Measurements from ENCODE around the gene HYDIN. TPM values are rescaled to one million over a fixed set of nuclear protein-coding genes. Genes with fewer than 3 reads are reported as not detected.

The HYDIN gene
- total RNA-seq, 4 donors from 2014 or later = 0.35 to 10.3 (median 4.3) TPM

GRCh38 chr16:70764632-70765031 is 465.9 kb downstream of the HYDIN start:
- no peak for ATAC-seq
- H3K4me3 ChIP-seq = no peak overlapping the region
- no peak overlapping the region for H3K27ac ChIP-seq
- H3K4me1 ChIP-seq = peaks cover 0 to 3% (median 0%) of the 10 kb centered on the region in 3 donors
- peaks cover 0 to 91% of the 10 kb centered on the region in 2 donors for H3K36me3 ChIP-seq
- no peaks in the 10 kb centered on the region for H3K27me3 ChIP-seq
- no peak for TF ChIP-seq POLR2AphosphoS5 (IDR thresholded peaks at IDR 0.05)
- no peak for TF ChIP-seq EP300 (IDR thresholded peaks at IDR 0.05)
- TF ChIP-seq POLR2A (IDR thresholded peaks at IDR 0.05) = no peak
- TF ChIP-seq, protein P1, sequence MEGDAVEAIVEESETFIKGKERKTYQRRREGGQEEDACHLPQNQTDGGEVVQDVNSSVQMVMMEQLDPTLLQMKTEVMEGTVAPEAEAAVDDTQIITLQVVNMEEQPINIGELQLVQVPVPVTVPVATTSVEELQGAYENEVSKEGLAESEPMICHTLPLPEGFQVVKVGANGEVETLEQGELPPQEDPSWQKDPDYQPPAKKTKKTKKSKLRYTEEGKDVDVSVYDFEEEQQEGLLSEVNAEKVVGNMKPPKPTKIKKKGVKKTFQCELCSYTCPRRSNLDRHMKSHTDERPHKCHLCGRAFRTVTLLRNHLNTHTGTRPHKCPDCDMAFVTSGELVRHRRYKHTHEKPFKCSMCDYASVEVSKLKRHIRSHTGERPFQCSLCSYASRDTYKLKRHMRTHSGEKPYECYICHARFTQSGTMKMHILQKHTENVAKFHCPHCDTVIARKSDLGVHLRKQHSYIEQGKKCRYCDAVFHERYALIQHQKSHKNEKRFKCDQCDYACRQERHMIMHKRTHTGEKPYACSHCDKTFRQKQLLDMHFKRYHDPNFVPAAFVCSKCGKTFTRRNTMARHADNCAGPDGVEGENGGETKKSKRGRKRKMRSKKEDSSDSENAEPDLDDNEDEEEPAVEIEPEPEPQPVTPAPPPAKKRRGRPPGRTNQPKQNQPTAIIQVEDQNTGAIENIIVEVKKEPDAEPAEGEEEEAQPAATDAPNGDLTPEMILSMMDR (IDR thresholded peaks at IDR 0.05) = no peak
- no peaks in the 10 kb centered on the region for H3K9me3 ChIP-seq
- 91 to 93% methylated on average over 7 to 9 of the region's 10 CpGs for WGBS, 2 donors (ENCODE audit: low coverage in 1 of 2)

DNA sequence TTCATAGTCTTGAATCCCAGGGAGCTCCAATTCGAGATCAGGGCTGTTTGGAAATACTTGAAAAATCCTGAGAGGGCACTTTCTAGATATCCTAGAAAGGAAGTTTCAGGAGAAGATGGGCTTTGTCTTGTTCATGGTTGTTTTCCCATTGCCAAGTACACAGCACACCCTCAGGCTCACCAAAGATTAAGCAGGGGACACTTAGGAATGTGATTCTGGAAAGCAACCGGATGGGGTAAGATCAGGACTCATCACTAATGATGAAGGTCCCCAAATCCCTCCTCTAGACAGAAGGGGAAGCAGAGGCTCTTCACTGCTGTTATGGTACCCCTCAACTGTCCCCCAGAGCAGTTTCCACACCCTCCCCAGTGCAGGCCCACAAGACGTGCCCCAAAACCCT is 470.3 kb downstream of the HYDIN start:
- H3K27me3 ChIP-seq = no peaks in the 10 kb centered on the region
- no peak overlapping the region for H3K4me3 ChIP-seq
- H3K4me1 ChIP-seq = no peaks in the 10 kb centered on the region
- no peak overlapping the region for H3K27ac ChIP-seq
- H3K9me3 ChIP-seq = no peaks in the 10 kb centered on the region
- TF ChIP-seq, protein P1 (IDR thresholded peaks at IDR 0.05) = no peak
- no peak for TF ChIP-seq EP300 (IDR thresholded peaks at IDR 0.05)
- TF ChIP-seq POLR2AphosphoS5 (IDR thresholded peaks at IDR 0.05) = no peak
- TF ChIP-seq POLR2A (IDR thresholded peaks at IDR 0.05) = no peak
- ATAC-seq = no peak
- H3K36me3 ChIP-seq = peaks cover 0 to 93% of the 10 kb centered on the region in 2 donors
- WGBS, 2 donors (ENCODE audit: low coverage in 1 of 2) = 90% methylated on average over 2 of the region's 3 CpGs; no CpG with 5 or more reads in 1 of the 2 donors

DNA sequence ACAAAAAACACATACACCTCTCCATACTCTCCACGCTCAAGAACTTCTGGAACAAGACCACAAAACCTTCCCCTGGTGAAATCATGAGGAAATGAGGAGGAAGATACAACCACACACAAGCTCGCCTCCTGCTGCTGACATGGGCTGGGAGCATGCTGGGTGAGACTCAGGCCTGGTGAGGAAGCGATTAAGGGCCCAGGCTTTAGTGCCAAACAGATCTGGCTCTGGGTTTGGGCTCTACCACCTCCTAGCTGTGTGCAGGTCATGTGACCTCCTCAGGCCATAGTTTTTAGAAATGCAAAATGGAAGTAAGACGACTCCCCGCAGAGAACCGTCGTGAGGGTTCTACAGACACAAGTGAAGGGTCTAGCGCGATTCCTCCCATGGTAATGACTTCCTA is 470.9 kb downstream of the HYDIN start:
- no peak overlapping the region for H3K4me3 ChIP-seq
- WGBS, 2 donors (ENCODE audit: low coverage in 1 of 2) = 80 to 87% methylated on average over 2 to 9 of the region's 9 CpGs
- H3K36me3 ChIP-seq = peaks cover 0 to 88% of the 10 kb centered on the region in 2 donors
- no peaks in the 10 kb centered on the region for H3K9me3 ChIP-seq
- H3K4me1 ChIP-seq = no peaks in the 10 kb centered on the region
- no peak overlapping the region for H3K27ac ChIP-seq
- no peaks in the 10 kb centered on the region for H3K27me3 ChIP-seq
- ATAC-seq = no peak
- TF ChIP-seq POLR2AphosphoS5 (IDR thresholded peaks at IDR 0.05) (no peak), EP300 (IDR thresholded peaks at IDR 0.05) (no peak), POLR2A (IDR thresholded peaks at IDR 0.05) (no peak)
- TF ChIP-seq, protein P1 (IDR thresholded peaks at IDR 0.05) = no peak

GRCh38 chr16:70758786-70759185 is 471.7 kb downstream of the HYDIN start:
- 63 to 80% methylated on average over 5 to 10 of the region's 10 CpGs for WGBS, 2 donors (ENCODE audit: low coverage in 1 of 2)
- Histone ChIP-seq H3K4me1 (peaks cover 0 to 4% (median 0%) of the 10 kb centered on the region in 3 donors), H3K9me3 (no peaks in the 10 kb centered on the region), H3K27ac (no peak overlapping the region), H3K4me3 (no peak overlapping the region), H3K27me3 (no peaks in the 10 kb centered on the region), H3K36me3 (peaks cover 0 to 80% of the 10 kb centered on the region in 2 donors)
- TF ChIP-seq POLR2AphosphoS5 (IDR thresholded peaks at IDR 0.05) = no peak
- TF ChIP-seq POLR2A (IDR thresholded peaks at IDR 0.05) = no peak
- TF ChIP-seq EP300 (IDR thresholded peaks at IDR 0.05) = no peak
- TF ChIP-seq, protein P1 (IDR thresholded peaks at IDR 0.05) = no peak
- no peak for ATAC-seq

Small RNA genes lying within 50 kb of the gene (small RNA-seq; reads per million reads assigned to genes)
- gene RNU6ATAC25P = 0 reads per million in 4 donors

Other genes with a start within 250 kb of the HYDIN start
- 10 to 100 TPM; 10.6 to 30.2 (median 22.7) TPM for gene CMTR2, start 58.7 kb upstream of the HYDIN start, total RNA-seq
- gene CALB2, start 128.0 kb upstream of the HYDIN start, total RNA-seq = 1 to 10 TPM in 1 of 4 donors, under 1 TPM in 1, not detected in 2; 0.85 to 2.8 TPM
- gene TLE7, start 211.3 kb upstream of the HYDIN start, total RNA-seq = not detected
- gene ZNF23, start 231.5 kb upstream of the HYDIN start, total RNA-seq = 10 to 100 TPM; 11.0 to 23.0 (median 14.6) TPM

Measured in gastroesophageal sphincter (tissue), 4 donors.